ENCODE results near the gene GBP2.

Gene GBP2

GRCh38 chr1:89065079-89065868 is 60.6 kb downstream of the GBP2 start, which contains the start of gene GBP1:
TSS of gene GBP1 (minus strand) at chr1:89065208. CDS start at chr1:89063234, 1,974 bp downstream.
- Histone ChIP-seq H4K20me1 (no peaks in the 10 kb centered on the region), H3K9me3 (no peaks in the 10 kb centered on the region), H3K27me3 (no peaks in the 10 kb centered on the region), H3K9ac (peak within 1 kb of the TSS; percentile 64), H3K36me3 (no peaks in the 10 kb centered on the region), H3K27ac (peak within 1 kb of the TSS; percentile 68), H3K4me2 (peak within 1 kb of the TSS; percentile 85), H3K4me3 (peak within 1 kb of the TSS; percentile 59), H3K4me1 (peaks cover 15% of the 10 kb centered on the region)
- no peak for TF ChIP-seq Cebpa-rat (IDR thresholded peaks at IDR 0.05)

- H3K27me3 ChIP-seq = no peaks in the 10 kb centered on the region
- peak overlapping the region; percentile 59 for H3K4me3 ChIP-seq
- no peaks in the 10 kb centered on the region for H3K9me3 ChIP-seq
- no peaks in the 10 kb centered on the region for H3K36me3 ChIP-seq
- peak overlapping the region; percentile 85 for H3K4me2 ChIP-seq
- peaks cover 15% of the 10 kb centered on the region for H3K4me1 ChIP-seq
- TF ChIP-seq Cebpa-rat (IDR thresholded peaks at IDR 0.05) = no peak
- no peaks in the 10 kb centered on the region for H4K20me1 ChIP-seq
- H3K9ac ChIP-seq = peak overlapping the region; percentile 64
- peak overlapping the region; percentile 68 for H3K27ac ChIP-seq
These were observed 61.3 kb downstream of the GBP2 start for GRCh38 chr1:89064632-89065031.

- Histone ChIP-seq H3K4me1 (peaks cover 15% of the 10 kb centered on the region), H3K4me2 (no peak overlapping the region), H4K20me1 (no peaks in the 10 kb centered on the region), H3K4me3 (no peak overlapping the region), H3K36me3 (no peaks in the 10 kb centered on the region), H3K27ac (no peak overlapping the region), H3K9me3 (no peaks in the 10 kb centered on the region), H3K27me3 (no peaks in the 10 kb centered on the region), H3K9ac (no peak overlapping the region)
- TF ChIP-seq Cebpa-rat (IDR thresholded peaks at IDR 0.05) = no peak
These were observed 62.8 kb downstream of the GBP2 start for GRCh38 chr1:89063094-89063493.

DNA sequence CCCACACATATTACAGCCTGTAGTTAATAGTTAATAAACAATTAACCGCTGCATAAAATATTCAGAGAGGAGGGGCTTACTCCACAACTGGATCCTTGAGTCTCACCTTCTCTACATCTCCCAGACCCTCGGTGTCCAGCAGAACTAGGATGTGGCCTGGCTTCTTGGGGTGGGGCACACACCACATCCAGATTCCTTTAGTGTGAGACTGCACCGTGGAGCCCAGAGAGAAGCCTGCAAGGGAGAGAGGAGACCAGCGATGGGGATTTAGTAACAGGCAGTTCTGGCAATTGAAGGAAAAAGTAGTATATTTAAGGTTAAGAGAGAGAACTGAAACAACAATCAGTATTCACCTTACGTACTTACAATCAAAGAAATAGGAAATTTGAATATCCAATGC is 65.8 kb downstream of the GBP2 start:
- Histone ChIP-seq H3K36me3 (0 out of 2 replicates have a peak, but pooled peaks cover 3% of the 10 kb centered on the region), H3K4me2 (no peak overlapping the region), H3K27me3 (no peaks in the 10 kb centered on the region), H3K9ac (no peak overlapping the region), H3K4me1 (peaks cover 8% of the 10 kb centered on the region), H4K20me1 (no peaks in the 10 kb centered on the region), H3K27ac (no peak overlapping the region), H3K4me3 (no peak overlapping the region), H3K9me3 (no peaks in the 10 kb centered on the region)
- TF ChIP-seq Cebpa-rat (IDR thresholded peaks at IDR 0.05) = no peak
